GM23338 (cell line): ENCODE data around the gene OR52B6. TPM values are rescaled to one million over a fixed set of nuclear protein-coding genes. Genes with fewer than 3 reads are reported as not detected.

Experiments
- ATAC-seq: fragments of 200-7000 bp; cut with Tn5 transposase; 3 replicates; pipeline ENCODE4 v1.9.1; 2020
- DNase-seq: peaks from one replicate; pipeline ENCODE4 v3.0.0-alpha.2; 2015; ENCODE audit warnings: low spot score
- H2AFZ ChIP-seq: fragments of 200-600 bp; sonication (generic); 2 replicates; pipeline ENCODE4 v1.8.0; 2016; ENCODE audit warnings: antibody characterized with exemption, mild to moderate bottlenecking, moderate library complexity
- H3F3A ChIP-seq: fragments of 200-600 bp; sonication (generic); replicated peaks from 2 replicates; pipeline ENCODE4 v1.8.0; 2017; ENCODE audit warnings: antibody characterized with exemption, mixed run types, low read depth
- H3K27ac ChIP-seq: fragments of 200-600 bp; sonication (generic); 2 replicates; pipeline ENCODE4 v1.6.1; 2016; ENCODE audit warnings: low read depth
- H3K27me3 ChIP-seq: fragments of 200-600 bp; sonication (generic); 2 replicates; pipeline ENCODE4 v1.8.0; 2016; ENCODE audit warnings: mild to moderate bottlenecking, mixed run types, moderate library complexity; ENCODE audit not compliant: insufficient read depth
- H3K36me3 ChIP-seq: fragments of 200-600 bp; sonication (generic); 2 replicates; pipeline ENCODE4 v1.8.0; 2016; ENCODE audit warnings: mild to moderate bottlenecking; ENCODE audit not compliant: insufficient read depth
- H3K4me1 ChIP-seq: fragments of 200-600 bp; sonication (generic); 2 replicates; pipeline ENCODE4 v1.8.0; 2016; ENCODE audit warnings: mild to moderate bottlenecking, moderate library complexity; ENCODE audit not compliant: insufficient read depth
- H3K4me2 ChIP-seq: fragments of 200-600 bp; sonication (generic); 2 replicates; pipeline ENCODE4 v1.7.1; 2017; ENCODE audit warnings: mixed run types
- H3K4me3 ChIP-seq: fragments of 200-600 bp; sonication (generic); 2 replicates; pipeline ENCODE4 v1.6.1; 2016; ENCODE audit warnings: mixed run types
- H3K79me2 ChIP-seq: fragments of 200-600 bp; sonication (generic); replicated peaks from 2 replicates; pipeline ENCODE4 v1.8.0; 2017; ENCODE audit warnings: mild to moderate bottlenecking; ENCODE audit not compliant: insufficient read depth
- H3K9me2 ChIP-seq: fragments of 200-600 bp; sonication (generic); 2 replicates; pipeline ENCODE4 v1.8.0; 2017; ENCODE audit not compliant: insufficient read depth
- H4K20me1 ChIP-seq: fragments of 200-600 bp; sonication (generic); replicated peaks from 2 replicates; pipeline ENCODE4 v1.8.0; 2017; ENCODE audit warnings: mild to moderate bottlenecking; ENCODE audit not compliant: insufficient read depth
- H3K27ac Mint-ChIP-seq: 2 replicates; pipeline ENCODE4 v1.8.0; 2020; ENCODE audit warnings: inconsistent platforms, mild to moderate bottlenecking, moderate library complexity, mixed read lengths
- H3K27me3 Mint-ChIP-seq: 3 replicates; pipeline ENCODE4 v1.8.0; 2022; ENCODE audit warnings: low read depth, mild to moderate bottlenecking, moderate library complexity, mixed read lengths, inconsistent platforms; ENCODE audit not compliant: insufficient read depth, poor library complexity
- H3K36me3 Mint-ChIP-seq: 3 replicates; pipeline ENCODE4 v1.8.0; 2021; ENCODE audit warnings: low read depth, mild to moderate bottlenecking, inconsistent platforms, moderate library complexity, mixed read lengths
- H3K4me1 Mint-ChIP-seq: 3 replicates; pipeline ENCODE4 v1.8.0; 2020; ENCODE audit warnings: mild to moderate bottlenecking, inconsistent platforms, mixed read lengths
- H3K4me3 Mint-ChIP-seq: 3 replicates; pipeline ENCODE4 v1.8.0; 2021; ENCODE audit warnings: moderate library complexity, mild to moderate bottlenecking, inconsistent platforms, mixed read lengths
- H3K9me3 Mint-ChIP-seq: 3 replicates; pipeline ENCODE4 v1.8.0; 2020; ENCODE audit warnings: moderate library complexity, mild to moderate bottlenecking, inconsistent platforms, mixed read lengths
- CREB1 ChIP-seq: fragments of 250-450 bp; sonication (Bioruptor Pico); IDR thresholded peaks from 2 replicates; pipeline ENCODE4 v1.5.0; 2020; ENCODE audit warnings: low read depth, mild to moderate bottlenecking, moderate library complexity
- CTCF ChIP-seq, 2 experiments: fragments of 200-600 bp in 1 of 2; sonication (generic) in 1 of 2; conservative IDR thresholded peaks; 2 replicates each; pipeline versions ENCODE4 v1.5.1 to v1.6.1; 2016 to 2017; ENCODE audit warnings: antibody characterized with exemption in 2 of 2, low read depth in 2 of 2, mild to moderate bottlenecking in 2 of 2, moderate library complexity in 1 of 2
- ETS1 ChIP-seq: IDR thresholded peaks from 2 replicates; pipeline ENCODE4 v1.6.1; 2016; ENCODE audit warnings: antibody characterized with exemption
- EZH2 ChIP-seq: fragments of 200-600 bp; sonication (generic); IDR thresholded peaks from one replicate; pipeline ENCODE4 v1.8.0; 2017; ENCODE audit warnings: antibody characterized with exemption, mild to moderate bottlenecking, low read depth; ENCODE audit not compliant: unreplicated experiment
- NANOG ChIP-seq: IDR thresholded peaks from 2 replicates; pipeline ENCODE4 v1.6.1; 2016; ENCODE audit warnings: antibody characterized with exemption, borderline replicate concordance
- STAT1 ChIP-seq: IDR thresholded peaks from one replicate; pipeline ENCODE4 v1.6.1; 2016; ENCODE audit warnings: antibody characterized with exemption; ENCODE audit not compliant: unreplicated experiment
- ZNF114 ChIP-seq: fragments of 250-450 bp; sonication (Bioruptor Pico); IDR thresholded peaks from 2 replicates; pipeline ENCODE4 v1.5.0; 2020; ENCODE audit warnings: mild to moderate bottlenecking, moderate library complexity
- polyA plus RNA-seq: library from polyadenylated mRNA; unstranded; fragments of >200 nt; fragmentation: Nextera tagmentation; extraction: Ambion mirVana; gene quantifications from 2 replicates; pipeline ENCODE4 v1.2.1, GENCODE V29; 2016
- total RNA-seq: library from RNA; depleted of rRNA; stranded (reverse); fragments of >200 nt; shearing (Covaris generic); gene quantifications from 2 replicates; pipeline ENCODE4 v1.2.3, GENCODE V29; 2014
- TF ChIP-seq, protein P1 (sequence below): IDR thresholded peaks from one replicate; pipeline ENCODE4 v1.6.1; 2018; ENCODE audit warnings: antibody characterized with exemption; ENCODE audit not compliant: unreplicated experiment

Gene OR52B6
- total and polyA plus RNA-seq, 2 experiments from 2014 or later: not detected

GRCh38 chr11:5557751-5558150 lies 22.9 kb upstream of the OR52B6 start:
- ATAC-seq (no peak), DNase-seq (no peak)
- no peak for TF ChIP-seq CREB1 (CRISPR knock-in tag)
- no peak for TF ChIP-seq CTCF (conservative IDR thresholded peaks at IDR 0.05; ENCODE audit: low read depth in 2 of 2)
- no peak for TF ChIP-seq ETS1
- Mint-ChIP-seq H3K4me1 (peaks cover 16% of the 10 kb centered on the region), H3K9me3 (no peaks in the 10 kb centered on the region), H3K36me3 (no peaks in the 10 kb centered on the region), H3K4me3 (no peak overlapping the region), H3K27me3 (no peaks in the 10 kb centered on the region), H3K27ac (no peak overlapping the region)
- H3K27ac ChIP-seq: no peak overlapping the region
- H3F3A ChIP-seq: no peaks in the 10 kb centered on the region
- H3K79me2 ChIP-seq: no peaks in the 10 kb centered on the region
- no peak overlapping the region for H3K4me3 ChIP-seq
- no peaks in the 10 kb centered on the region for H3K36me3 ChIP-seq
- no peaks in the 10 kb centered on the region for H3K27me3 ChIP-seq
- H4K20me1 ChIP-seq: no peaks in the 10 kb centered on the region
- H3K9me2 ChIP-seq: no peaks in the 10 kb centered on the region
- peaks cover 7% of the 10 kb centered on the region; the same call in 1 of the 2 replicates for H3K4me1 ChIP-seq
- no peak overlapping the region for H2AFZ ChIP-seq
- H3K4me2 ChIP-seq: no peak overlapping the region

- no peak overlapping the region; the same call in 1 of the 2 replicates for H2AFZ ChIP-seq
- TF ChIP-seq STAT1 (no peak), EZH2 (no peak), NANOG (no peak), ZNF114 (CRISPR knock-in tag) (no peak)
- TF ChIP-seq, protein P1, sequence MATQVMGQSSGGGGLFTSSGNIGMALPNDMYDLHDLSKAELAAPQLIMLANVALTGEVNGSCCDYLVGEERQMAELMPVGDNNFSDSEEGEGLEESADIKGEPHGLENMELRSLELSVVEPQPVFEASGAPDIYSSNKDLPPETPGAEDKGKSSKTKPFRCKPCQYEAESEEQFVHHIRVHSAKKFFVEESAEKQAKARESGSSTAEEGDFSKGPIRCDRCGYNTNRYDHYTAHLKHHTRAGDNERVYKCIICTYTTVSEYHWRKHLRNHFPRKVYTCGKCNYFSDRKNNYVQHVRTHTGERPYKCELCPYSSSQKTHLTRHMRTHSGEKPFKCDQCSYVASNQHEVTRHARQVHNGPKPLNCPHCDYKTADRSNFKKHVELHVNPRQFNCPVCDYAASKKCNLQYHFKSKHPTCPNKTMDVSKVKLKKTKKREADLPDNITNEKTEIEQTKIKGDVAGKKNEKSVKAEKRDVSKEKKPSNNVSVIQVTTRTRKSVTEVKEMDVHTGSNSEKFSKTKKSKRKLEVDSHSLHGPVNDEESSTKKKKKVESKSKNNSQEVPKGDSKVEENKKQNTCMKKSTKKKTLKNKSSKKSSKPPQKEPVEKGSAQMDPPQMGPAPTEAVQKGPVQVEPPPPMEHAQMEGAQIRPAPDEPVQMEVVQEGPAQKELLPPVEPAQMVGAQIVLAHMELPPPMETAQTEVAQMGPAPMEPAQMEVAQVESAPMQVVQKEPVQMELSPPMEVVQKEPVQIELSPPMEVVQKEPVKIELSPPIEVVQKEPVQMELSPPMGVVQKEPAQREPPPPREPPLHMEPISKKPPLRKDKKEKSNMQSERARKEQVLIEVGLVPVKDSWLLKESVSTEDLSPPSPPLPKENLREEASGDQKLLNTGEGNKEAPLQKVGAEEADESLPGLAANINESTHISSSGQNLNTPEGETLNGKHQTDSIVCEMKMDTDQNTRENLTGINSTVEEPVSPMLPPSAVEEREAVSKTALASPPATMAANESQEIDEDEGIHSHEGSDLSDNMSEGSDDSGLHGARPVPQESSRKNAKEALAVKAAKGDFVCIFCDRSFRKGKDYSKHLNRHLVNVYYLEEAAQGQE: no peak
These were observed 16.2 kb upstream of the OR52B6 start for GRCh38 chr11:5564259-5565019.

More at GRCh38 chr11:5564259-5565019, 16.2 kb upstream of the OR52B6 start:
- no peaks in the 10 kb centered on the region for H3K9me3 Mint-ChIP-seq
- Histone ChIP-seq H3K27me3 (no peaks in the 10 kb centered on the region), H3K4me1 (no peaks in the 10 kb centered on the region), H3K4me2 (no peak overlapping the region), H3K36me3 (no peaks in the 10 kb centered on the region), H3F3A (no peaks in the 10 kb centered on the region), H3K4me3 (no peak overlapping the region), H3K79me2 (no peaks in the 10 kb centered on the region), H4K20me1 (no peaks in the 10 kb centered on the region), H3K9me2 (no peaks in the 10 kb centered on the region), H3K27ac (no peak overlapping the region)
- DNase-seq (no peak), ATAC-seq (no peak)
- peaks cover 3% of the 10 kb centered on the region for H3K27me3 Mint-ChIP-seq
- H3K4me3 Mint-ChIP-seq: no peak overlapping the region
- H3K4me1 Mint-ChIP-seq: no peaks in the 10 kb centered on the region
- no peaks in the 10 kb centered on the region for H3K36me3 Mint-ChIP-seq
- H3K27ac Mint-ChIP-seq: no peak overlapping the region
